GM23248 (cell line): Measurements from ENCODE around the gene EPHA2. TPM values are rescaled to one million over a fixed set of nuclear protein-coding genes. Genes with fewer than 3 reads are reported as not detected.

Experiments used
- DNase-seq: peaks from one replicate; pipeline ENCODE4 v3.0.0-alpha.2; 2015
- H2AFZ ChIP-seq: fragments of 200-600 bp; sonication (generic); 2 replicates; pipeline ENCODE4 v1.6.1; 2016; ENCODE audit warnings: antibody characterized with exemption
- H3F3A ChIP-seq: fragments of 200-600 bp; sonication (generic); 2 replicates; pipeline ENCODE4 v1.6.1; 2016; ENCODE audit warnings: mild to moderate bottlenecking, antibody characterized with exemption, mixed run types; ENCODE audit not compliant: insufficient read depth
- H3K27ac ChIP-seq: fragments of 200-600 bp; sonication (generic); 2 replicates; pipeline ENCODE4 v1.5.1; 2016; ENCODE audit warnings: mild to moderate bottlenecking
- H3K27me3 ChIP-seq: fragments of 200-600 bp; sonication (generic); replicated peaks from 2 replicates; pipeline ENCODE4 v1.6.1; 2016; ENCODE audit warnings: mild to moderate bottlenecking; ENCODE audit not compliant: insufficient read depth
- H3K36me3 ChIP-seq: fragments of 200-600 bp; sonication (generic); 2 replicates; pipeline ENCODE4 v1.6.1; 2016; ENCODE audit warnings: low read depth, mild to moderate bottlenecking
- H3K4me1 ChIP-seq: fragments of 200-600 bp; sonication (generic); 2 replicates; pipeline ENCODE4 v1.6.1; 2016; ENCODE audit warnings: mild to moderate bottlenecking; ENCODE audit not compliant: insufficient read depth
- H3K4me2 ChIP-seq: fragments of 200-600 bp; sonication (generic); one replicate; pipeline ENCODE4 v1.6.1; 2016; ENCODE audit warnings: mild to moderate bottlenecking; ENCODE audit not compliant: unreplicated experiment
- H3K4me3 ChIP-seq: fragments of 200-600 bp; sonication (generic); 2 replicates; pipeline ENCODE4 v1.5.1; 2016; ENCODE audit warnings: mild to moderate bottlenecking
- H3K79me2 ChIP-seq: fragments of 200-600 bp; sonication (generic); 2 replicates; pipeline ENCODE4 v1.6.1; 2016; ENCODE audit warnings: mild to moderate bottlenecking; ENCODE audit not compliant: insufficient read depth
- H3K9ac ChIP-seq: fragments of 200-600 bp; sonication (generic); 2 replicates; pipeline ENCODE4 v1.6.1; 2016; ENCODE audit warnings: mild to moderate bottlenecking
- H3K9me2 ChIP-seq: fragments of 200-600 bp; sonication (generic); 2 replicates; pipeline ENCODE4 v1.6.1; 2016; ENCODE audit warnings: mixed run types, mild to moderate bottlenecking, moderate library complexity; ENCODE audit not compliant: insufficient read depth
- H3K9me3 ChIP-seq: fragments of 200-600 bp; sonication (generic); one replicate; pipeline ENCODE4 v1.6.1; 2017; ENCODE audit warnings: low read depth
- H4K20me1 ChIP-seq: fragments of 200-600 bp; sonication (generic); 2 replicates; pipeline ENCODE4 v1.6.0; 2016; ENCODE audit not compliant: insufficient read depth
- EZH2 ChIP-seq: fragments of 200-600 bp; sonication (generic); IDR thresholded peaks from 2 replicates; pipeline ENCODE4 v1.6.1; 2018; ENCODE audit warnings: antibody characterized with exemption, mild to moderate bottlenecking; ENCODE audit not compliant: insufficient read depth, poor library complexity, severe bottlenecking
- EZH2phosphoT487 ChIP-seq: fragments of 200-600 bp; sonication (generic); IDR thresholded peaks from 2 replicates; pipeline ENCODE4 v1.6.1; 2018; ENCODE audit warnings: antibody characterized with exemption, moderate library complexity, mild to moderate bottlenecking, low read depth; ENCODE audit not compliant: insufficient read depth
- WGBS, 2 experiments: methylation state at CpG; one replicate each; pipeline ENCODE4 v1.1.6; 2015 to 2017; ENCODE audit warnings: low lambda C conversion rate in 2 of 2, low coverage in 1 of 2; ENCODE audit errors: missing lambda C conversion rate in 2 of 2; 5-methylcytosine and 5-hydroxymethylcytosine counted together
- in situ Hi-C: fragments of 300-500 bp; cut with MboI; formaldehyde crosslinking; loops from 2 replicates; pipeline ENCODE4 v1.15.0; 2020
- polyA plus RNA-seq: library from polyadenylated mRNA; unstranded; fragments of >200 nt; fragmentation: Nextera tagmentation; extraction: Ambion mirVana; gene quantifications from 2 replicates; pipeline ENCODE4 v1.2.1, GENCODE V29; 2016
- total RNA-seq: library from RNA; depleted of rRNA; stranded (reverse); fragments of >200 nt; shearing (Covaris generic); gene quantifications from 2 replicates; pipeline ENCODE4 v1.2.3, GENCODE V29; 2014

Gene EPHA2
- total and polyA plus RNA-seq, 2 experiments from 2014 or later, result 8.8 to 21.7 TPM

GRCh38 chr1:16120940-16121410, 34.9 kb downstream of the EPHA2 start:
- 87 to 89% methylated on average over 4 of the region's 4 CpGs for WGBS, 2 experiments
- H3K4me3 ChIP-seq, result no peak overlapping the region
- no peaks in the 10 kb centered on the region for H4K20me1 ChIP-seq
- peak; percentile 19 for DNase-seq
- in situ Hi-C loops, result no loop called here
- no peaks in the 10 kb centered on the region for H3K9me2 ChIP-seq
- H3K4me2 ChIP-seq, result no peak overlapping the region
- H3K36me3 ChIP-seq, result peaks cover 19% of the 10 kb centered on the region
- no peak overlapping the region for H3K27ac ChIP-seq
- no peaks in the 10 kb centered on the region for H3K27me3 ChIP-seq
- H3F3A ChIP-seq, result peaks cover 25% of the 10 kb centered on the region
- H3K9me3 ChIP-seq, result no peaks in the 10 kb centered on the region
- H3K79me2 ChIP-seq, result no peaks in the 10 kb centered on the region
- no peak for TF ChIP-seq EZH2
- TF ChIP-seq EZH2phosphoT487, result no peak
- H3K9ac ChIP-seq, result no peak overlapping the region
- no peak overlapping the region for H2AFZ ChIP-seq
- peaks cover 28% of the 10 kb centered on the region for H3K4me1 ChIP-seq

GRCh38 chr1:16120407-16120806, 35.5 kb downstream of the EPHA2 start:
- Histone ChIP-seq H3K9me2 (no peaks in the 10 kb centered on the region), H3K27ac (no peak overlapping the region), H3K9me3 (no peaks in the 10 kb centered on the region), H3F3A (peaks cover 25% of the 10 kb centered on the region), H3K4me1 (peaks cover 28% of the 10 kb centered on the region), H3K79me2 (no peaks in the 10 kb centered on the region), H3K4me3 (no peak overlapping the region), H3K4me2 (no peak overlapping the region), H3K27me3 (no peaks in the 10 kb centered on the region), H2AFZ (no peak overlapping the region), H3K36me3 (peaks cover 14% of the 10 kb centered on the region), H4K20me1 (no peaks in the 10 kb centered on the region), H3K9ac (no peak overlapping the region)
- in situ Hi-C loops, result no loop called here
- 80 to 83% methylated on average over 1 of the region's 1 CpG for WGBS, 2 experiments
- TF ChIP-seq EZH2phosphoT487 (no peak), EZH2 (no peak)
- no peak for DNase-seq

- H3K4me3 ChIP-seq, result no peak overlapping the region
- H3K36me3 ChIP-seq, result peaks cover 14% of the 10 kb centered on the region
- H3K79me2 ChIP-seq, result no peaks in the 10 kb centered on the region
- in situ Hi-C loops, result no loop called here
- H3F3A ChIP-seq, result peaks cover 25% of the 10 kb centered on the region
- H2AFZ ChIP-seq, result no peak overlapping the region
- H3K4me2 ChIP-seq, result no peak overlapping the region
- WGBS, 2 experiments, result 89 to 90% methylated on average over 10 of the region's 10 CpGs
- H3K4me1 ChIP-seq, result peaks cover 28% of the 10 kb centered on the region
- no peaks in the 10 kb centered on the region for H4K20me1 ChIP-seq
- H3K9me3 ChIP-seq, result no peaks in the 10 kb centered on the region
- TF ChIP-seq EZH2phosphoT487, result no peak
- no peak for TF ChIP-seq EZH2
- no peak overlapping the region for H3K27ac ChIP-seq
- no peaks in the 10 kb centered on the region for H3K27me3 ChIP-seq
- no peak for DNase-seq
- no peak overlapping the region for H3K9ac ChIP-seq
- H3K9me2 ChIP-seq, result no peaks in the 10 kb centered on the region
These were observed 35.9 kb downstream of the EPHA2 start for GRCh38 chr1:16119926-16120325.

GRCh38 chr1:16119504-16119903, 36.4 kb downstream of the EPHA2 start:
- H3K27ac ChIP-seq, result no peak overlapping the region
- 99 to 100% methylated on average over 6 of the region's 6 CpGs for WGBS, 2 experiments
- H3K36me3 ChIP-seq, result peaks cover 11% of the 10 kb centered on the region
- no peak for DNase-seq
- TF ChIP-seq EZH2phosphoT487 (no peak), EZH2 (no peak)
- H3F3A ChIP-seq, result peaks cover 22% of the 10 kb centered on the region
- no peaks in the 10 kb centered on the region for H3K27me3 ChIP-seq
- H3K4me1 ChIP-seq, result peaks cover 28% of the 10 kb centered on the region
- no peaks in the 10 kb centered on the region for H4K20me1 ChIP-seq
- no peak overlapping the region for H2AFZ ChIP-seq
- H3K4me2 ChIP-seq, result no peak overlapping the region
- H3K9me2 ChIP-seq, result no peaks in the 10 kb centered on the region
- H3K9ac ChIP-seq, result no peak overlapping the region
- no peaks in the 10 kb centered on the region for H3K9me3 ChIP-seq
- no peak overlapping the region for H3K4me3 ChIP-seq
- in situ Hi-C loops, result no loop called here
- no peaks in the 10 kb centered on the region for H3K79me2 ChIP-seq

- no peak for DNase-seq
- Histone ChIP-seq H3K79me2 (no peaks in the 10 kb centered on the region), H3K27me3 (no peaks in the 10 kb centered on the region), H3K9ac (no peak overlapping the region), H3K4me1 (peaks cover 28% of the 10 kb centered on the region), H3K4me2 (no peak overlapping the region), H3K27ac (no peak overlapping the region), H3K36me3 (peaks cover 6% of the 10 kb centered on the region; the same call in 1 of the 2 replicates), H3K9me3 (no peaks in the 10 kb centered on the region), H3K4me3 (no peak overlapping the region), H3F3A (peaks cover 19% of the 10 kb centered on the region), H3K9me2 (no peaks in the 10 kb centered on the region), H2AFZ (no peak overlapping the region), H4K20me1 (no peaks in the 10 kb centered on the region)
- TF ChIP-seq EZH2phosphoT487 (no peak), EZH2 (no peak)
- in situ Hi-C loops, result no loop called here
- 84 to 88% methylated on average over 9 of the region's 9 CpGs for WGBS, 2 experiments
These were observed 37.2 kb downstream of the EPHA2 start for GRCh38 chr1:16118706-16119105.
